HG02884 (cell line): ENCODE measurements around the gene DTWD2.

Source experiments
- ATAC-seq: cut with Tn5 transposase; IDR thresholded peaks from one replicate; pipeline ENCODE4 v1.9.1; 2021; ENCODE audit warnings: mild to moderate bottlenecking, moderate library complexity; ENCODE audit not compliant: unreplicated experiment

The DTWD2 gene

GRCh38 chr5:118789366-118789765 lies 199.0 kb downstream of the DTWD2 start:
- no peak for ATAC-seq

- ATAC-seq = no peak
Observed at GRCh38 chr5:118788351-118788750, 200.0 kb downstream of the DTWD2 start.
